Lung (tissue), 12 donors: ENCODE data around the gene IQCK. TPM values are rescaled to one million over a fixed set of nuclear protein-coding genes. Genes with fewer than 3 reads are reported as not detected.
"Not testable (repeated sequence)": the region's sequence is repeated elsewhere in the genome, so short reads cannot be mapped to it uniquely, and the experiment has no call there.

ENCODE experiments used
- ATAC-seq: fragments of 200-7000 bp; cut with Tn5 transposase; one replicate; pipeline ENCODE4 v1.9.1; 2020; ENCODE audit warnings: moderate number of reproducible peaks; ENCODE audit not compliant: insufficient read depth, low FRiP score
- DNase-seq, 3 donors: peaks; one replicate each; pipeline ENCODE4 v3.0.0-alpha.2; 2013 to 2017
- H3K27ac ChIP-seq, 2 donors: one replicate each; pipeline ENCODE4 v1.5.1; 2013; ENCODE audit warnings: mild to moderate bottlenecking in 2 of 2, moderate library complexity in 2 of 2, control low read depth in 1 of 2, inconsistent platforms in 1 of 2, low read depth in 1 of 2, low read length in 1 of 2
- H3K27me3 ChIP-seq, 3 donors: one replicate each; pipeline ENCODE4 v1.5.1; 2013; ENCODE audit warnings: low read length in 2 of 3; ENCODE audit not compliant: control insufficient read depth in 3 of 3, insufficient read depth in 3 of 3
- H3K36me3 ChIP-seq, 4 donors: one replicate each; pipeline ENCODE4 v1.5.1; 2013; ENCODE audit warnings: low read length in 4 of 4, mild to moderate bottlenecking in 1 of 4, moderate library complexity in 1 of 4; ENCODE audit not compliant: control insufficient read depth in 4 of 4, insufficient read depth in 4 of 4
- H3K4me1 ChIP-seq, 5 donors: one replicate each; pipeline ENCODE4 v1.5.1; 2013; ENCODE audit warnings: low read length in 5 of 5, mild to moderate bottlenecking in 2 of 5, moderate library complexity in 1 of 5; ENCODE audit not compliant: control insufficient read depth in 5 of 5, insufficient read depth in 5 of 5
- H3K4me3 ChIP-seq: one replicate; pipeline ENCODE4 v1.5.1; 2013; ENCODE audit warnings: mild to moderate bottlenecking, control low read depth, moderate library complexity
- H3K9ac ChIP-seq, 2 donors: one replicate each; pipeline ENCODE4 v1.5.1; 2013; ENCODE audit warnings: low read length in 2 of 2, control low read depth in 1 of 2; ENCODE audit not compliant: insufficient read depth in 1 of 2
- H3K9me3 ChIP-seq, 4 donors: one replicate each; pipeline ENCODE4 v1.5.1; 2013; ENCODE audit warnings: low read length in 3 of 4, mild to moderate bottlenecking in 1 of 4, moderate library complexity in 1 of 4; ENCODE audit not compliant: control insufficient read depth in 4 of 4, insufficient read depth in 3 of 4
- WGBS, 2 donors: extraction: QIAGEN DNeasy Blood & Tissue Kit; methylation state at CpG; one replicate each; pipeline ENCODE4 v1.1.7; 2013; 5-methylcytosine and 5-hydroxymethylcytosine counted together
- polyA plus RNA-seq, 2 donors: library from polyadenylated mRNA; stranded (reverse); fragments of 200-250 nt; gene quantifications; one replicate each; pipeline ENCODE4 v1.2.1, GENCODE V29; 2013
- total RNA-seq, 2 donors: library from RNA; depleted of rRNA in 1 of 2; stranded (reverse); fragments of >200 nt in 1 of 2; gene quantifications; one replicate each; pipeline ENCODE4 v1.2.1, GENCODE V29; 2014 to 2021
- TF ChIP-seq, protein P1 (sequence below): IDR thresholded peaks from 2 replicates; pipeline ENCODE4 v1.5.1; 2012; ENCODE audit warnings: mild to moderate bottlenecking; ENCODE audit errors: control extremely low read depth, extremely low read depth
- donor health status: control.
- donor health status: control.
- donor health status: Bipolar disorder and iron deficiency.
- donor health status: healthy.
- donor health status: DM: yes; HTN: yes; CAD: no.

IQCK gene
- total and polyA plus RNA-seq, 4 donors, result 12.7 to 27.0 (median 20.4) TPM

DNA sequence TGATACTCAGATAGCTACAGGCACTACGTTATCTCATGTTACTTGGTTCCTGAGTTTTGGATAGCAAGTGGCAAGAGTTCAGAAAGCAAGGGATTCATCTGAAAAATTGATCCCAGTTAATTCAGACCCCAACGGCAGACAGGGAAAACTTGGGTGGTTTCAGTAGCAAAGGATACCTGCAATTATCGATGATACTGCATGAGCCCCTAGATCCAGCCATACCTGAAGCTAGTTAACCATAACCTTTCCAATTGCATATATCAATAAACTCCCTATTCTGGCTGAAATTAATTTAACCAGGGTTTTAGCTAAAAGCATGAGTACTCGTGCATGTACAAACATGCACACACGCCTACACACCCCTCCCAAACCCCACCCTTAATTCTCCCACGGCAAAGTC, 4.4 kb upstream of the IQCK start:
- DNase-seq, result no peak
- Histone ChIP-seq H3K9ac (no peak overlapping the region), H3K27me3 (no peaks in the 10 kb centered on the region), H3K4me3 (no peak overlapping the region), H3K4me1 (peaks cover 0 to 10% (median 5%) of the 10 kb centered on the region in 5 donors), H3K27ac (no peak overlapping the region), H3K9me3 (no peaks in the 10 kb centered on the region), H3K36me3 (peaks cover 7 to 42% (median 17%) of the 10 kb centered on the region in 4 donors)
- 93 to 95% methylated on average over 6 of the region's 6 CpGs for WGBS, 2 donors
- no peak for ATAC-seq
- TF ChIP-seq, protein P1, sequence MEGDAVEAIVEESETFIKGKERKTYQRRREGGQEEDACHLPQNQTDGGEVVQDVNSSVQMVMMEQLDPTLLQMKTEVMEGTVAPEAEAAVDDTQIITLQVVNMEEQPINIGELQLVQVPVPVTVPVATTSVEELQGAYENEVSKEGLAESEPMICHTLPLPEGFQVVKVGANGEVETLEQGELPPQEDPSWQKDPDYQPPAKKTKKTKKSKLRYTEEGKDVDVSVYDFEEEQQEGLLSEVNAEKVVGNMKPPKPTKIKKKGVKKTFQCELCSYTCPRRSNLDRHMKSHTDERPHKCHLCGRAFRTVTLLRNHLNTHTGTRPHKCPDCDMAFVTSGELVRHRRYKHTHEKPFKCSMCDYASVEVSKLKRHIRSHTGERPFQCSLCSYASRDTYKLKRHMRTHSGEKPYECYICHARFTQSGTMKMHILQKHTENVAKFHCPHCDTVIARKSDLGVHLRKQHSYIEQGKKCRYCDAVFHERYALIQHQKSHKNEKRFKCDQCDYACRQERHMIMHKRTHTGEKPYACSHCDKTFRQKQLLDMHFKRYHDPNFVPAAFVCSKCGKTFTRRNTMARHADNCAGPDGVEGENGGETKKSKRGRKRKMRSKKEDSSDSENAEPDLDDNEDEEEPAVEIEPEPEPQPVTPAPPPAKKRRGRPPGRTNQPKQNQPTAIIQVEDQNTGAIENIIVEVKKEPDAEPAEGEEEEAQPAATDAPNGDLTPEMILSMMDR, result no peak

DNA sequence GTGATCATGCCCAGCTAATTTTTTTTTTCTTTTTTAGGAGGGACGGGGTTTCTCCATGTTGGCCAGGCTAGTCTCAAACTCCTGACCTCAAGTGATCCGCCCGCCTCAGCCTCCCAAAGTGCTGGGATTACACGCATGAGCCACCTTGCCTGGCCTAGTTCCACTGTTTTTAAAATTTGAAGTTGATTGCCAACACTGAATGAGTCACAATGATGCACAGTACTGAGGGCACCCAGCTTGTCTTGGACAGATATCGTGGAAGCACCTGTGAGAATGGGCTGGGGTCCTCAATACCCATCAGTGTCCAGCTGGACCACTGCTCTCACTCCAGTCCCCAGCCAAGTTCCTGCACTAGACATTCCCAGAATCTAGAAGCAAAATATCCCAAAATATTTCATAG, 2.5 kb upstream of the IQCK start:
- no peaks in the 10 kb centered on the region for H3K9me3 ChIP-seq
- WGBS, 2 donors, result 88 to 90% methylated on average over 5 of the region's 5 CpGs
- no peak for ATAC-seq
- TF ChIP-seq, protein P1, result no peak
- peaks cover 7 to 24% (median 12%) of the 10 kb centered on the region in 4 donors for H3K36me3 ChIP-seq
- H3K4me3 ChIP-seq, result peak overlapping the region; percentile 8
- no peaks in the 10 kb centered on the region for H3K27me3 ChIP-seq
- peaks cover 1 to 20% (median 12%) of the 10 kb centered on the region in 5 donors for H3K4me1 ChIP-seq
- DNase-seq, result no peak
- H3K27ac ChIP-seq, result no peak overlapping the region
- H3K9ac ChIP-seq, result no peak overlapping the region

DNA sequence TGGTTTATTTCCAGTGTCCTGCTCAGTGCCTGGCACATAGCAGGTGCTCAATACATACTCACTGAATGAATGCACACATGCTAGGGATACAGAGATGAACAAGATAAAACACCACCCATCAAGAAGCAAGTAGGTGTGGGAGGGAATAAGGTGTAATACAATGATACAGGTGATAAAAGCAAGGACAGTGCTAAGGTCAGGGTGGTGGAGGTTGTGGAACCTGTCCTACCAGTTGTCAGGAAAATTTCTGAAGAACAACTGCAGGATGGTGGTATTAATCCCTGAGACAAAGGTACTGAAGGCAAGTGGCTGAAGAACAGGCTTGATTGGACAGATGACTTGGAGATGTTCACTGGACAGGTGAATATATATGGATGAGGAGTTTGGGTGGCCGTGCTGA, 1.9 kb upstream of the IQCK start:
- WGBS, 2 donors, result 75 to 83% methylated on average over 1 of the region's 1 CpG
- no peaks in the 10 kb centered on the region for H3K27me3 ChIP-seq
- H3K36me3 ChIP-seq, result peaks cover 7 to 20% (median 10%) of the 10 kb centered on the region in 4 donors
- no peaks in the 10 kb centered on the region for H3K9me3 ChIP-seq
- TF ChIP-seq, protein P1, result no peak
- ATAC-seq (no peak), DNase-seq (no peak)
- peaks cover 1 to 20% (median 14%) of the 10 kb centered on the region in 5 donors for H3K4me1 ChIP-seq
- H3K27ac ChIP-seq, result no peak overlapping the region
- H3K4me3 ChIP-seq, result no peak overlapping the region
- no peak overlapping the region for H3K9ac ChIP-seq

DNA sequence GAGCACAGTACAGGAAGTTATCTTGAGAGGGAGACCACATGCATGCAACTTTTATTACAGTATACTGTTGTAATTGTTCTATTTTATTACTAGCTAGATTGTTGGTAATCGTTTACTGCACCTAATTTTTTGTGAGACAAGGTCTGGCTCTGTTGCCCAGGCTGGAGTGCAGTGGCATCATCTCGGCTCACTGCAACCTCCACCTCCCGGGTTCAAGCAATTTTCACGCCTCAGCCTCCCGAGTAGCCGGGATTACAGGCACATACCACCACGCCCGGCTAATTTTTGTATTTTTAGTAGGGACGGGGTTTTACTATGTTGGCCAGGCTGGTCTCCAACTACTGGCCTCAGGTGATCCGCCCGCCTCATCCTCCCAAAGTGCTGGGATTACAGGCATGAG, 1.3 kb upstream of the IQCK start:
- WGBS, 2 donors, result 55 to 69% methylated on average over 11 of the region's 11 CpGs
- H3K9ac ChIP-seq, H3K27me3 ChIP-seq, H3K9me3 ChIP-seq, DNase-seq, H3K4me3 ChIP-seq, H3K27ac ChIP-seq, ATAC-seq: not testable (repeated sequence)
- peaks cover 1 to 20% (median 14%) of the 10 kb centered on the region in 5 donors for H3K4me1 ChIP-seq
- peaks cover 7 to 16% (median 10%) of the 10 kb centered on the region in 4 donors for H3K36me3 ChIP-seq
